Endothelial cell of umbilical vein (primary cell): ENCODE measurements around the gene PPP1R12C.

ENCODE experiments used
- CTCF ChIP-seq, 2 donors: IDR thresholded peaks; 1 replicate in 1 of 2; 2 replicates in 1 of 2; pipeline ENCODE4 v1.5.1; 2011; ENCODE audit warnings: low read length in 2 of 2, mild to moderate bottlenecking in 2 of 2, moderate library complexity in 2 of 2, control low read depth in 1 of 2, inconsistent platforms in 1 of 2, low read depth in 1 of 2; ENCODE audit not compliant: insufficient read depth in 1 of 2; ENCODE audit errors: extremely low read depth in 1 of 2
- EZH2 ChIP-seq: IDR thresholded peaks from 2 replicates; pipeline ENCODE4 v1.6.1; 2012; ENCODE audit warnings: borderline replicate concordance, low read depth, mild to moderate bottlenecking, moderate library complexity, low read length, inconsistent platforms; ENCODE audit not compliant: severe bottlenecking
- GATA2 ChIP-seq: IDR thresholded peaks from 2 replicates; pipeline ENCODE4 v1.7.0; 2011; ENCODE audit warnings: low read depth, mild to moderate bottlenecking, moderate library complexity, mixed read lengths, low read length; ENCODE audit not compliant: insufficient read length, insufficient read depth
- JUN ChIP-seq: IDR thresholded peaks from 2 replicates; pipeline ENCODE4 v1.6.1; 2011; ENCODE audit warnings: borderline replicate concordance, low read depth; ENCODE audit not compliant: insufficient read length, insufficient read depth
- POLR2A ChIP-seq: IDR thresholded peaks from 2 replicates; pipeline ENCODE4 v1.6.1; 2012; ENCODE audit warnings: low read depth, mild to moderate bottlenecking, control low read depth, low read length
- POLR2AphosphoS5 ChIP-seq: IDR thresholded peaks from 2 replicates; pipeline ENCODE4 v1.6.1; 2012; ENCODE audit warnings: low read depth, mild to moderate bottlenecking, control low read depth, low read length, moderate library complexity; ENCODE audit not compliant: insufficient read depth

- no peak for TF ChIP-seq CTCF (IDR thresholded peaks at IDR 0.05; ENCODE audit: extremely low read depth in 1 of 2, insufficient read depth in 1 of 2, low read depth in 1 of 2, low read length in 2 of 2)
- TF ChIP-seq GATA2: no peak
- TF ChIP-seq POLR2AphosphoS5: no peak
- TF ChIP-seq EZH2: no peak
- TF ChIP-seq POLR2A: no peak
- TF ChIP-seq JUN: no peak
These were observed 1.6 kb upstream of the PPP1R12C start for GRCh38 chr19:55119053-55119452.
